ENCODE data around the gene FHIP2A. TPM values are rescaled to one million over a fixed set of nuclear protein-coding genes. Genes with fewer than 3 reads are reported as not detected.
A peak's percentile ranks its signal among the peaks of the same experiment; 100 is the strongest.

FHIP2A gene
- total RNA-seq, 1 experiment from 2014 or later = 20.7 TPM

DNA sequence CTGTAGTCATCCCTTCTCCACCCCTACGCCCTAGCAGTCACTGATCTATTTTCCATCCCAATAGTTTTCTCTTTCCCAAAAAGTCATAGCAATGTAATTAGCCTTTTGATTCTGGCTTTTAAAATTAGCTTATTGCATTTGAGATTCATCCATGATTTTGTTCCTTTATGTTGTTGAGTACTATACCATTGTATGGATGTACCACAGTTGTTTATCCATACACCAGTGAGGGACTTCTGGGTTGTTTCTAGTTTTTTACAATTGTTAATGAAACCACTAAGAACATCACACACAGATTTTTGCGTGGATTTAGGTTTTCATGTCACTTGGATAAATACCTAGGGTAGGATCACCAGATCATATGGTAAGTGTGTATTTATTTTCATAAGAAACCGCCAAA lies 16.1 kb downstream of the FHIP2A start:
- DNase-seq (ENCODE audit: low read depth, low spot score) = no peak
- Histone ChIP-seq H4K20me1 (ENCODE audit: insufficient read depth) (no peaks in the 10 kb centered on the region), H3K9me3 (ENCODE audit: control insufficient read depth in 1 of 2, insufficient read depth in 1 of 2, low read depth in 1 of 2, low read length in 2 of 2) (no peaks in the 10 kb centered on the region), H3K9me2 (ENCODE audit: insufficient read depth) (no peaks in the 10 kb centered on the region), H3K27ac (ENCODE audit: low read depth, low read length) (no peak overlapping the region), H3K9ac (ENCODE audit: low read length) (no peak overlapping the region), H3K27me3 (ENCODE audit: insufficient read depth, low read length) (no peaks in the 10 kb centered on the region), H3K4me3 (replicated peaks in 1 of 2; ENCODE audit: low read depth in 1 of 2, low read length in 2 of 2) (no peak overlapping the region), H3K36me3 (ENCODE audit: control insufficient read depth in 1 of 2, insufficient read depth in 2 of 2, low read length in 2 of 2) (peaks cover 25 to 39% of the 10 kb centered on the region in 2 experiments), H3K4me1 (ENCODE audit: control insufficient read depth in 1 of 2, insufficient read depth in 2 of 2, low read length in 2 of 2) (peaks cover 0 to 7% of the 10 kb centered on the region in 2 experiments; a peak in 1 of 4 replicates), H2AFZ (ENCODE audit: low read depth, low read length, poor library complexity, severe bottlenecking) (no peak overlapping the region), H3K4me2 (ENCODE audit: low read length) (no peak overlapping the region), H3K79me2 (ENCODE audit: insufficient read depth, low read length) (peaks cover 3% of the 10 kb centered on the region; the same call in 1 of the 2 replicates)
- no TSS peak for BruUV-seq (replicated peaks)
- ATAC-seq = no peak
- intact Hi-C loops (cut with micrococcal nuclease) = no loop called here
- RAD21 ChIA-PET (ENCODE audit: low non-redundant PET in 1 of 2, low total read pairs in 2 of 2, uncharacterized antibody in 2 of 2, unreplicated experiment in 2 of 2) = no interaction called here
- TF ChIP-seq JUND (IDR thresholded peaks at IDR 0.05) (no peak), SRF (IDR thresholded peaks at IDR 0.05; ENCODE audit: low read depth) (no peak), TCF7L2 (IDR thresholded peaks at IDR 0.05; ENCODE audit: borderline replicate concordance, extremely low read depth, insufficient read depth, insufficient read length) (no peak), EGR1 (IDR thresholded peaks at IDR 0.05; ENCODE audit: low read depth) (no peak), ZFX (IDR thresholded peaks at IDR 0.05) (no peak), CEBPB (IDR thresholded peaks at IDR 0.05; ENCODE audit: low read depth) (no peak), EZH2 (IDR thresholded peaks at IDR 0.05) (no peak)
- TF ChIP-seq, protein P1, sequence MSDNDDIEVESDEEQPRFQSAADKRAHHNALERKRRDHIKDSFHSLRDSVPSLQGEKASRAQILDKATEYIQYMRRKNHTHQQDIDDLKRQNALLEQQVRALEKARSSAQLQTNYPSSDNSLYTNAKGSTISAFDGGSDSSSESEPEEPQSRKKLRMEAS (IDR thresholded peaks at IDR 0.05) = no peak
- POLR2A ChIA-PET = no interaction called here
- CTCF ChIA-PET = no interaction called here

DNA sequence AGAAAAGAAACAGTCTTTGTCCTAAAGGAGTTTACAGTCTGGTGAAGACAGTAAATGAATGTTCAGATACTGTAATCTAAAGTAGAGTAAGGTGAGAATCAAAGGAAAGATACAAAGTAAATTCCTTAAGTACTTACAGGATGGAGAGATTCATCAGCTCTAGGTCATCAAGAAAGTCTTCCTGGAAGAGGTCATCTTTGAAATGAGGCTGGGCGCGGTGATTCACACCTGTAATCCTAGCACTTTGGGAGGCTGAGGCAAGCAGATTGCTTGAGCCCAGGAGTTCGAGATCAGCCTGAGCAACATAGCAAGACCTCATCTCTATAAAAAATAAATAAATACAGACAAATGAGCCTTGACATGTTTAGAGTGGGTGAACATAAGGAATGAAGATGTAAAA lies 18.3 kb downstream of the FHIP2A start:
- Histone ChIP-seq H3K4me3 (replicated peaks in 1 of 2; ENCODE audit: low read depth in 1 of 2, low read length in 2 of 2) (no peak overlapping the region), H3K27me3 (ENCODE audit: insufficient read depth, low read length) (no peaks in the 10 kb centered on the region), H3K9me2 (ENCODE audit: insufficient read depth) (no peaks in the 10 kb centered on the region), H2AFZ (ENCODE audit: low read depth, low read length, poor library complexity, severe bottlenecking) (no peak overlapping the region), H3K79me2 (ENCODE audit: insufficient read depth, low read length) (peaks cover 3% of the 10 kb centered on the region; the same call in 1 of the 2 replicates), H3K9ac (ENCODE audit: low read length) (no peak overlapping the region), H3K4me2 (ENCODE audit: low read length) (no peak overlapping the region), H3K27ac (ENCODE audit: low read depth, low read length) (no peak overlapping the region), H4K20me1 (ENCODE audit: insufficient read depth) (no peaks in the 10 kb centered on the region), H3K4me1 (ENCODE audit: control insufficient read depth in 1 of 2, insufficient read depth in 2 of 2, low read length in 2 of 2) (peaks cover 0 to 7% of the 10 kb centered on the region in 2 experiments; a peak in 1 of 4 replicates), H3K9me3 (ENCODE audit: control insufficient read depth in 1 of 2, insufficient read depth in 1 of 2, low read depth in 1 of 2, low read length in 2 of 2) (no peaks in the 10 kb centered on the region), H3K36me3 (ENCODE audit: control insufficient read depth in 1 of 2, insufficient read depth in 2 of 2, low read length in 2 of 2) (peaks cover 30 to 35% of the 10 kb centered on the region in 2 experiments)
- BruUV-seq (replicated peaks) = no TSS peak
- DNase-seq (ENCODE audit: low read depth, low spot score) (no peak), ATAC-seq (peak; percentile 44; the same call in 1 of the 2 replicates)
- CTCF ChIA-PET = no interaction called here
- RAD21 ChIA-PET (ENCODE audit: low non-redundant PET in 1 of 2, low total read pairs in 2 of 2, uncharacterized antibody in 2 of 2, unreplicated experiment in 2 of 2) = no interaction called here
- POLR2A ChIA-PET = no interaction called here
- intact Hi-C loops (cut with micrococcal nuclease) = no loop called here
- no peak for TF ChIP-seq RAD21 (IDR thresholded peaks at IDR 0.05; ENCODE audit: low read depth)
- TF ChIP-seq SP1 (IDR thresholded peaks at IDR 0.05; ENCODE audit: low read depth) = no peak
- TF ChIP-seq SIN3A (IDR thresholded peaks at IDR 0.05; ENCODE audit: low read depth) = no peak
- TF ChIP-seq ZNF274 (IDR thresholded peaks at IDR 0.05; ENCODE audit: low read depth, low read length) = no peak
- TF ChIP-seq FOSL1 (IDR thresholded peaks at IDR 0.05; ENCODE audit: low read depth) = no peak
- TF ChIP-seq, protein P2, sequence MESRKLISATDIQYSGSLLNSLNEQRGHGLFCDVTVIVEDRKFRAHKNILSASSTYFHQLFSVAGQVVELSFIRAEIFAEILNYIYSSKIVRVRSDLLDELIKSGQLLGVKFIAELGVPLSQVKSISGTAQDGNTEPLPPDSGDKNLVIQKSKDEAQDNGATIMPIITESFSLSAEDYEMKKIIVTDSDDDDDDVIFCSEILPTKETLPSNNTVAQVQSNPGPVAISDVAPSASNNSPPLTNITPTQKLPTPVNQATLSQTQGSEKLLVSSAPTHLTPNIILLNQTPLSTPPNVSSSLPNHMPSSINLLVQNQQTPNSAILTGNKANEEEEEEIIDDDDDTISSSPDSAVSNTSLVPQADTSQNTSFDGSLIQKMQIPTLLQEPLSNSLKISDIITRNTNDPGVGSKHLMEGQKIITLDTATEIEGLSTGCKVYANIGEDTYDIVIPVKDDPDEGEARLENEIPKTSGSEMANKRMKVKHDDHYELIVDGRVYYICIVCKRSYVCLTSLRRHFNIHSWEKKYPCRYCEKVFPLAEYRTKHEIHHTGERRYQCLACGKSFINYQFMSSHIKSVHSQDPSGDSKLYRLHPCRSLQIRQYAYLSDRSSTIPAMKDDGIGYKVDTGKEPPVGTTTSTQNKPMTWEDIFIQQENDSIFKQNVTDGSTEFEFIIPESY (IDR thresholded peaks at IDR 0.05; ENCODE audit: extremely low read depth, insufficient replicate concordance, low read length) = no peak
- TF ChIP-seq EZH2 (IDR thresholded peaks at IDR 0.05) = no peak
- no peak for TF ChIP-seq POLR2AphosphoS5 (IDR thresholded peaks at IDR 0.05; ENCODE audit: low read depth, low read length)
- TF ChIP-seq, protein P3, sequence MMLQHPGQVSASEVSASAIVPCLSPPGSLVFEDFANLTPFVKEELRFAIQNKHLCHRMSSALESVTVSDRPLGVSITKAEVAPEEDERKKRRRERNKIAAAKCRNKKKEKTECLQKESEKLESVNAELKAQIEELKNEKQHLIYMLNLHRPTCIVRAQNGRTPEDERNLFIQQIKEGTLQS (IDR thresholded peaks at IDR 0.05) = no peak
- no peak for TF ChIP-seq JUND (IDR thresholded peaks at IDR 0.05)
- TF ChIP-seq CEBPB (IDR thresholded peaks at IDR 0.05; ENCODE audit: low read depth) = no peak
- no peak for TF ChIP-seq EGR1 (IDR thresholded peaks at IDR 0.05; ENCODE audit: low read depth)
- TF ChIP-seq, protein P4, sequence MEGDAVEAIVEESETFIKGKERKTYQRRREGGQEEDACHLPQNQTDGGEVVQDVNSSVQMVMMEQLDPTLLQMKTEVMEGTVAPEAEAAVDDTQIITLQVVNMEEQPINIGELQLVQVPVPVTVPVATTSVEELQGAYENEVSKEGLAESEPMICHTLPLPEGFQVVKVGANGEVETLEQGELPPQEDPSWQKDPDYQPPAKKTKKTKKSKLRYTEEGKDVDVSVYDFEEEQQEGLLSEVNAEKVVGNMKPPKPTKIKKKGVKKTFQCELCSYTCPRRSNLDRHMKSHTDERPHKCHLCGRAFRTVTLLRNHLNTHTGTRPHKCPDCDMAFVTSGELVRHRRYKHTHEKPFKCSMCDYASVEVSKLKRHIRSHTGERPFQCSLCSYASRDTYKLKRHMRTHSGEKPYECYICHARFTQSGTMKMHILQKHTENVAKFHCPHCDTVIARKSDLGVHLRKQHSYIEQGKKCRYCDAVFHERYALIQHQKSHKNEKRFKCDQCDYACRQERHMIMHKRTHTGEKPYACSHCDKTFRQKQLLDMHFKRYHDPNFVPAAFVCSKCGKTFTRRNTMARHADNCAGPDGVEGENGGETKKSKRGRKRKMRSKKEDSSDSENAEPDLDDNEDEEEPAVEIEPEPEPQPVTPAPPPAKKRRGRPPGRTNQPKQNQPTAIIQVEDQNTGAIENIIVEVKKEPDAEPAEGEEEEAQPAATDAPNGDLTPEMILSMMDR (IDR thresholded peaks at IDR 0.05 in 2 of 3, conservative IDR thresholded peaks at IDR 0.05 in 1 of 3; ENCODE audit: borderline replicate concordance in 1 of 3, insufficient read depth in 1 of 3, low read depth in 2 of 3, low read length in 2 of 3) = no peak
- no peak for TF ChIP-seq ZFX (IDR thresholded peaks at IDR 0.05)
